HepG2 (cell line): ENCODE measurements around the gene TBKBP1. TPM values are rescaled to one million over a fixed set of nuclear protein-coding genes. Genes with fewer than 3 reads are reported as not detected.

Experiments
- AGO2 ChIP-seq: fragments of 200-400 bp; formaldehyde crosslinking; optimal IDR thresholded peaks from 2 replicates; pipeline ENCODE3; 2017; ENCODE audit warnings: mild to moderate bottlenecking, low read depth, low read length, moderate library complexity
- AKAP8 ChIP-seq: sonication (generic); formaldehyde crosslinking; IDR thresholded peaks from 2 replicates; pipeline ENCODE4 v1.5.1; 2020; ENCODE audit warnings: mild to moderate bottlenecking, missing genetic modification reagents
- ATM ChIP-seq: fragments of 450-650 bp; IDR thresholded peaks from 2 replicates; pipeline ENCODE4 v1.7.1; 2017; ENCODE audit warnings: mild to moderate bottlenecking, borderline replicate concordance
- DMAP1 ChIP-seq: IDR thresholded peaks from 2 replicates; pipeline ENCODE4 v1.6.1; 2016
- DNMT1 ChIP-seq: sonication (generic); formaldehyde crosslinking; IDR thresholded peaks from 2 replicates; pipeline ENCODE4 v1.5.1; 2020; ENCODE audit warnings: mild to moderate bottlenecking, missing genetic modification reagents
- GABPA ChIP-seq, 2 experiments: IDR thresholded peaks; 2 replicates each; pipeline ENCODE4 v1.6.1; 2011 to 2016; ENCODE audit warnings: low read depth in 2 of 2, low read length in 1 of 2, missing biosample characterization in 1 of 2, missing genetic modification characterization in 1 of 2
- IRF9 ChIP-seq: sonication (generic); formaldehyde crosslinking; IDR thresholded peaks from 2 replicates; pipeline ENCODE4 v1.8.0; 2022; ENCODE audit warnings: missing genetic modification reagents, mild to moderate bottlenecking, borderline replicate concordance
- KDM2A ChIP-seq: sonication (generic); formaldehyde crosslinking; IDR thresholded peaks from 2 replicates; pipeline ENCODE4 v1.4.0; 2020; ENCODE audit warnings: low read depth, missing genetic modification reagents, borderline replicate concordance
- KDM5B ChIP-seq: sonication (generic); formaldehyde crosslinking; IDR thresholded peaks from 2 replicates; pipeline ENCODE4 v1.4.0; 2020; ENCODE audit warnings: missing genetic modification reagents, mild to moderate bottlenecking, borderline replicate concordance
- LCORL ChIP-seq, 2 experiments: fragments of 450-650 bp in 1 of 2; sonication (generic) in 1 of 2; formaldehyde crosslinking in 1 of 2; IDR thresholded peaks; 2 replicates each; pipeline versions ENCODE4 v1.5.0 to v1.6.1; 2017 to 2020; ENCODE audit warnings: antibody characterized with exemption in 1 of 2, missing genetic modification reagents in 1 of 2
- MTA1 ChIP-seq: sonication (generic); formaldehyde crosslinking; IDR thresholded peaks from 2 replicates; pipeline ENCODE4 v1.4.0; 2020; ENCODE audit warnings: missing genetic modification reagents, mild to moderate bottlenecking, borderline replicate concordance
- RBFOX2 ChIP-seq: fragments of 200-400 bp; formaldehyde crosslinking; IDR thresholded peaks from 2 replicates; pipeline ENCODE4 v1.6.1; 2017; ENCODE audit warnings: low read depth, mild to moderate bottlenecking, low read length
- THAP7 ChIP-seq: sonication (generic); formaldehyde crosslinking; IDR thresholded peaks from 2 replicates; pipeline ENCODE4 v1.8.1; 2023; ENCODE audit warnings: mild to moderate bottlenecking, missing genetic modification reagents
- ZBTB38 ChIP-seq: sonication (generic); formaldehyde crosslinking; IDR thresholded peaks from 2 replicates; pipeline ENCODE4 v1.5.1; 2020; ENCODE audit warnings: mild to moderate bottlenecking, missing genetic modification reagents
- ZNF18 ChIP-seq: sonication (generic); formaldehyde crosslinking; IDR thresholded peaks from 2 replicates; pipeline ENCODE4 v1.8.0; 2022; ENCODE audit warnings: mild to moderate bottlenecking, missing genetic modification reagents; ENCODE audit not compliant: insufficient replicate concordance
- ZNF652 ChIP-seq: IDR thresholded peaks from 2 replicates; pipeline ENCODE4 v1.6.1; 2016; ENCODE audit warnings: low read depth, borderline replicate concordance
- ZNF740 ChIP-seq: sonication (generic); formaldehyde crosslinking; IDR thresholded peaks from 2 replicates; pipeline ENCODE4 v1.4.0; 2020; ENCODE audit warnings: missing genetic modification reagents
- polyA plus RNA-seq, 8 experiments: library from polyadenylated mRNA; depleted of rRNA in 3 of 8; stranded (reverse) in 7 of 8; unstranded in 1 of 8; fragments of >200 nt; fragmentation: Illumina TruSeq in 4 of 8; extraction: Trizol in 4 of 8; gene quantifications; 2 replicates each; pipeline versions ENCODE4 v1.2.1 to v1.2.3, GENCODE V29; 2011 to 2016; ENCODE audit warnings: low read depth in 4 of 8, missing spikeins in 1 of 8, mixed read lengths in 1 of 8; ENCODE audit not compliant: insufficient read depth in 1 of 8
- total RNA-seq, 5 experiments: library from RNA; depleted of rRNA; stranded (reverse); fragments of >200 nt; fragmentation: Illumina TruSeq; extraction: Trizol; gene quantifications; 2 replicates each; pipeline ENCODE4 v1.2.3, GENCODE V29; 2016; ENCODE audit warnings: low read depth in 1 of 5
- TF ChIP-seq, protein P1 (sequence below): sonication (generic); formaldehyde crosslinking; IDR thresholded peaks from 2 replicates; pipeline ENCODE4 v1.8.1; 2023; ENCODE audit warnings: mild to moderate bottlenecking, inconsistent platforms, moderate library complexity, missing genetic modification reagents, borderline replicate concordance
- TF ChIP-seq, protein P2 (sequence below), 2 experiments: sonication (generic) in 1 of 2; formaldehyde crosslinking in 1 of 2; IDR thresholded peaks; 2 replicates each; pipeline versions ENCODE4 v1.5.1 to v1.6.1; 2011 to 2020; ENCODE audit warnings: borderline replicate concordance in 1 of 2, low read depth in 1 of 2, low read length in 1 of 2, mild to moderate bottlenecking in 1 of 2, missing genetic modification reagents in 1 of 2, moderate library complexity in 1 of 2

The TBKBP1 gene
- total and polyA plus RNA-seq, 2 of the 13 experiments (the other 11 are each of a cell fraction or from before 2014, with no cell fraction given) = 2.6 to 7.0 TPM

GRCh38 chr17:47694581-47695428 is 844 bp downstream of the TBKBP1 start (continued):
- 0 out of 2 replicates have a peak, but pooled peaks have one; percentile 26 for TF ChIP-seq KDM5B
- TF ChIP-seq ZNF740 (CRISPR knock-in tag) = peak; percentile 10; the same call in 1 of the 2 replicates
- peak; percentile 42; the same call in 1 of the 2 replicates for TF ChIP-seq RBFOX2
- 0 out of 2 replicates have a peak, but pooled peaks have one; percentile 17 for TF ChIP-seq GABPA (IDR thresholded peaks at IDR 0.05; ENCODE audit: low read depth, low read length)
- no peak for TF ChIP-seq GABPA (CRISPR knock-in tag; IDR thresholded peaks at IDR 0.05; ENCODE audit: low read depth)
- 0 out of 2 replicates have a peak, but pooled peaks have one; percentile 39 for TF ChIP-seq AKAP8 (CRISPR knock-in tag)
- 0 out of 2 replicates have a peak, but pooled peaks have one; percentile 54 for TF ChIP-seq MTA1 (CRISPR knock-in tag)
- TF ChIP-seq ZNF652 (CRISPR knock-in tag) = peak; percentile 77
- TF ChIP-seq KDM2A (CRISPR knock-in tag) = peak; percentile 41; the same call in 1 of the 2 replicates
- 0 out of 2 replicates have a peak, but pooled peaks have one; percentile 38 for TF ChIP-seq IRF9 (CRISPR knock-in tag)
- TF ChIP-seq ATM = no peak
- no peak for TF ChIP-seq ZNF18
- peak; percentile 77 for TF ChIP-seq ZBTB38
- TF ChIP-seq, protein P1, sequence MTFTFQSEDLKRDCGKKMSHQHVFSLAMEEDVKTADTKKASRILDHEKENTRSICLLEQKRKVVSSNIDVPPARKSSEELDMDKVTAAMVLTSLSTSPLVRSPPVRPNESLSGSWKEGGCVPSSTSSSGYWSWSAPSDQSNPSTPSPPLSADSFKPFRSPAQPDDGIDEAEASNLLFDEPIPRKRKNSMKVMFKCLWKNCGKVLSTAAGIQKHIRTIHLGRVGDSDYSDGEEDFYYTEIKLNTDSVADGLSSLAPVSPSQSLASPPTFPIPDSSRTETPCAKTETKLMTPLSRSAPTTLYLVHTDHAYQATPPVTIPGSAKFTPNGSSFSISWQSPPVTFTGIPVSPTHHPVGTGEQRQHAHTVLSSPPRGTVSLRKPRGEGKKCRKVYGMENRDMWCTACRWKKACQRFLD = 0 out of 2 replicates have a peak, but pooled peaks have one; percentile 30
- TF ChIP-seq, protein P2, sequence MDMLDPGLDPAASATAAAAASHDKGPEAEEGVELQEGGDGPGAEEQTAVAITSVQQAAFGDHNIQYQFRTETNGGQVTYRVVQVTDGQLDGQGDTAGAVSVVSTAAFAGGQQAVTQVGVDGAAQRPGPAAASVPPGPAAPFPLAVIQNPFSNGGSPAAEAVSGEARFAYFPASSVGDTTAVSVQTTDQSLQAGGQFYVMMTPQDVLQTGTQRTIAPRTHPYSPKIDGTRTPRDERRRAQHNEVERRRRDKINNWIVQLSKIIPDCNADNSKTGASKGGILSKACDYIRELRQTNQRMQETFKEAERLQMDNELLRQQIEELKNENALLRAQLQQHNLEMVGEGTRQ (IDR thresholded peaks at IDR 0.05; ENCODE audit: low read depth, low read length) = peak; percentile 7; the same call in 1 of the 2 replicates
- TF ChIP-seq, protein P2 (CRISPR knock-in tag; IDR thresholded peaks at IDR 0.05; ENCODE audit: borderline replicate concordance) = no peak
- no peak for TF ChIP-seq DNMT1 (CRISPR knock-in tag)
- peak; percentile 35 for TF ChIP-seq AGO2
- TF ChIP-seq THAP7 (CRISPR knock-in tag) = 0 out of 2 replicates have a peak, but pooled peaks have one; percentile 2
- peak; percentile 44; the same call in 1 of the 2 replicates for TF ChIP-seq DMAP1 (CRISPR knock-in tag)
- TF ChIP-seq LCORL (IDR thresholded peaks at IDR 0.05) = no peak
- 0 out of 2 replicates have a peak, but pooled peaks have one; percentile 6 for TF ChIP-seq LCORL (CRISPR knock-in tag; IDR thresholded peaks at IDR 0.05)
